ENCODE results near the gene NKX3-2.

The NKX3-2 gene

GRCh38 chr4:13544606-13545393, 492 bp upstream of the NKX3-2 start:
- no peak for FAIRE-seq

- FAIRE-seq = no peak
These were observed 1.1 kb downstream of the NKX3-2 start for GRCh38 chr4:13543032-13543838.

GRCh38 chr4:13542577-13543031, 1.7 kb downstream of the NKX3-2 start:
- FAIRE-seq = no peak

- FAIRE-seq = no peak
These were observed 2.4 kb downstream of the NKX3-2 start for GRCh38 chr4:13541720-13542576.

GRCh38 chr4:13541176-13541604, 3.1 kb downstream of the NKX3-2 start:
- FAIRE-seq = no peak

GRCh38 chr4:13540446-13541175, 3.7 kb downstream of the NKX3-2 start:
- FAIRE-seq = no peak

GRCh38 chr4:13539619-13540445, 4.5 kb downstream of the NKX3-2 start:
- no peak for FAIRE-seq

- no peak for FAIRE-seq
These were observed 5.2 kb downstream of the NKX3-2 start for GRCh38 chr4:13539047-13539618.

GRCh38 chr4:13538427-13538973, 5.8 kb downstream of the NKX3-2 start:
- no peak for FAIRE-seq

- no peak for FAIRE-seq
These were observed 6.5 kb downstream of the NKX3-2 start for GRCh38 chr4:13537832-13538177.

- no peak for FAIRE-seq
These were observed 7.1 kb downstream of the NKX3-2 start for GRCh38 chr4:13537011-13537831.

GRCh38 chr4:13536607-13537006, 7.7 kb downstream of the NKX3-2 start:
- no peak for FAIRE-seq

- no peak for FAIRE-seq
These were observed 8.5 kb downstream of the NKX3-2 start for GRCh38 chr4:13535708-13536361.

GRCh38 chr4:13535118-13535517, 9.2 kb downstream of the NKX3-2 start:
- no peak for FAIRE-seq

- no peak for FAIRE-seq
These were observed 9.8 kb downstream of the NKX3-2 start for GRCh38 chr4:13534344-13535063.

- no peak for FAIRE-seq
These were observed 10.5 kb downstream of the NKX3-2 start for GRCh38 chr4:13533670-13534343.

- no peak for FAIRE-seq
These were observed 12.7 kb downstream of the NKX3-2 start for GRCh38 chr4:13531625-13531998.
